HG03139 (cell line): Measurements from ENCODE around the gene UQCR10.
A peak's percentile ranks its signal among the peaks of the same experiment; 100 is the strongest.

Experiments used
- ATAC-seq: cut with Tn5 transposase; IDR thresholded peaks from one replicate; pipeline ENCODE4 v1.9.1; 2021; ENCODE audit not compliant: unreplicated experiment

Gene UQCR10

DNA sequence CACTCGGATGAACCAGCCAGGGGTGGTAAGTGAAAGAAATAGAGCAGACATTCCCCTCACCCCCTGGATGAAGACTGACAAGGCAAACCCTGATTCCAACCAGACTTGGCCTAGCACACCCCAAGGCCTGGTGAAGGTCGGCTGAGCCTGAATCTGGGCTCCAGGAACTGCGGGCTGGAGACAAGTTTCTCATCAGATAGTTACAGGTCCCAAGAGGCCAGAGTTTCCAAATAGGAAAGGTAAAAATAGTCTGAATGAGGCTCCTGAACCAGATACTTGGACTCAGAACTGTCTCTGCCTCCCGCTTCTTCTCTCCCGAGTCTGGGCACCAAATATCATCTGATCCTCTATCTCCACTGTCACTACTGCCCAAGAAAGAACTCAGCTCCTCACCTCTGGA lies 8.2 kb upstream of the UQCR10 start:
- ATAC-seq, result no peak

DNA sequence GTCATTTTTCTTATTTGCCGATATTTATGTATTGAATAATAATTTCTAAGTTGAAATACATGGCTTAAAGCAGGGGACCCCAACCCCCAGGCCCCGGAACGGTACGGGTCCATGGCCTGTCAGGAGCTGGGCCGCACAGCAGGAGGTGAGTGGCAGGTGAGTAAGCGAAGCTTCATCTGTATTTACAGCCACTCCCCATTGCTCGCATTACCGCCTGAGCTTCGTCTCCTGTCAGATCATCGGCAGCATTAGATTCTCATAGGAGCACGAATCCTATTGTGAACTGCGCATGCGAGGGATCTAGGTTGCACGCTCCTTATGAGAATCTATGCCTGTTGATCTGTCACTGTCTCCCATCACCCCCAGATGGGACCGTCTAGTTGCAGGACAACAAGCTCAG lies 4.9 kb upstream of the UQCR10 start:
- ATAC-seq, result no peak

DNA sequence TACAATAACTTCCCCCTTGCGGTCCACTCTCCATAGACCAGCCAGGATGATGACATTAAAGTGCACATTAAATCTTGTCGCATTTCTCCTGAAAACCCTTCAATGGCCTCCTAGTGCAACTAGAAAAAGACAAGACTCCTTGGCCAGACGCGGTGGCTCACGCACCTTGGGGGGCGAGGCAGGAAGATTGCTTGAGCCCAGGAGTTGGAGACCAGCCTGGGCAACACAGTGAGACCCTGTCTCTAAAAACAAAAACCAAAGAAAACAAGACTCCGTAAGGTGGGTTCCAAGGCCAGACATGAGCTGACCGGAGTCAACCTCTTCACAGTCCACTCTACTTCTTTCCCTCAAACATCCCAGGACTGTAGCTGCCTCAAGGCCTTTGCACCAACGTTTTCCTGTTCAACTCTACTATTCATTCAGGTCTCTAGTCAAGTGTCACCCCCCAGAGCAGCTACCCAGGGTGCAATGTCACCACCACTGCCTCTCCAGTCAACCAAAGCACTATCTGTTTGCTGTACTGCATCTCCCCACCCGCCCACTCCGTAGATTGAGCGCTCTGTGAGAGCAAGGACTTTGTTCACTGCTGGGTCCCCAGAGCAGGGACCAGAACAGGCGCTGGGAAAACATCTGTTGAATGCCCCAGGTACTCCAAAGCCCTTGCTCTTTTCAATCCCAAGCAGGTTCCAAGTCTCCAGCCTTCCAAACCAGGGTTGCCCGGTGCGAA lies 1.1 kb upstream of the UQCR10 start:
- peak; percentile 21 for ATAC-seq

DNA sequence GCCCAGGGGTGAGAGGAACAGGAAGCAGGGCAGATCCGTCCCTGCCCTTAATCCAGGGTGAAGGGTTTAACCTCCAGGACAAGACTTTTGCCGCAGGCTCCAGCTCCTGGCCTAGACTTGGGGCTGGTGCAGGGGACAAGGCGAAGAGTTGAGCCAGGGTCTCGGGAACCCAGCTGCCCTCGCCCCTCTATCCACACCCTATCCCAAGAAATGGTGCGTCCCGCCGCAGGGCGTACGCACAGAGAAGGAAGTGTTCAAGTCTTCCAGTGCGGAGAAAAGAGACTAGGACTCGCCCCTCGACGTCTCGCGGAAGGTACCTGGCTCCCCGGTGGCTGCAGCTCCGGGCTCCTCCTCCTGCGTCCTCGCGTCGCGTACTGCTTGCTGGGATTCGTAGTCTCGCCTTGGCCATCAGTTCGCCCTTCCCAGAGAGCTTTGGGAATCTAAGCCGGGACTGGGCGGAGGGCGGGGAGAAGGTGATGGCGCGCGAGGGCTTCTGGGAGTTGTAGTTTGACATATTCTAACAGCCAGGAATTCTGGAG lies 468 bp upstream of the UQCR10 start, which contains the start of gene ZMAT5:
ZMAT5 (minus strand) TSS at position 376 of the 539 bp plus-strand sequence. CDS start 18,463 bp downstream, outside the sequence.
- ATAC-seq, result peak; percentile 82

DNA sequence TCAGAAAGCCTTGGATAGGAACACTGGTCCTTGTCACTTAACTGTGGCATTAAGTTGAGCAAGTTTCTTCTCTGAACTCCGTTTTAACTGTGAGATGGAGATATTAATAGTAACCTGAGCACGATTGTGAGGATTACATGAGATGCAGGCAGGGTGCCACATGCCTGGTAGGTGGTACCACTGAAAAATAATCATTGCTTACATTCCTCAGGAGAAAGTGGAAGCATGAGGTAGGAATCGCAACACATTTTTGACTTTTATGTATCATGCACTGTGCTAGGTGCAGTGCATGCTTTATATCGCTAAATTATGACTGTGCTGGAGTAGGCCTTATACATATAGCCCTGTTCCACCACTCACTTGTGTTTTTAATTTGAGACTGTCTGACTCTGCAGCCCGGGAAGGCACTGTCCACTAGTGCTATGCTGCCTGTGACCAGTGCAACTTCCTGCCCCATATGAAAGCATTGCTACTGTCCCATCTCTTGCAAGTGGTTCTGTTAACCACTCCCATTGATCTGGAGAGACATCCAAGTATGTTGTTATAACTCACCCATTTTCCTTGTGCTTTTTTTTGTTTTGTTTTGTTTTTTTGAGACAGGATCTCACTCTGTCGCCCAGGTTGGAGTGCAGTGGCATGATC lies 1.0 kb downstream of the UQCR10 start:
- ATAC-seq, result no peak

DNA sequence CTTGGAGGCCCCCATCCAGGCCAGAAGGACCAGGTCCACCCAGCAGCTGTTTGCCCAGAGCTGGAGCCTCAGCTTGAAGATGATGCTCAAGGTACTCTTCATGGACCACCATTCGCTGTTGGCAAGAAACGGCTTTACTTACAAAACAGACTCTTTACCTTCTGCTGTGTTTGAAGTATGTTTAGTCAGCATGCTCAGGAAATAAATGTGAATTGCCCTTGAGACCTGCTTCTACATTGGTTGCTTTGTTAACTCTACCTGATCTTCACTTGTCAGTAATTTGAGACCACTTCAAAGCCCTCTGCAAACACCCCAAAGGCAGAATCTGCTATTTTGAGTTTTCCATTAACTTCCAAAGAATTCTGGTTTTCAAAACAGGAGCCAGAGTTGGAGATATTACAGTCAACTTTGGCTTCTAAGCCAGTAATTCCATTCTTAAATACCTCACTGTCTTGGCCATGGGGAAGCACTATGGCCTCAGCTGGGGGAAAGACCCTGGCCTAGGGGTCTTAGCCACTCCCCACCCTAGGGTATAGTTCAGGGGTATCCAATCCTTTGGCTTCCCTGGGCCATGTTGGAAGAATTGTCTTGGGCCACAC lies 2.7 kb downstream of the UQCR10 start:
- no peak for ATAC-seq

DNA sequence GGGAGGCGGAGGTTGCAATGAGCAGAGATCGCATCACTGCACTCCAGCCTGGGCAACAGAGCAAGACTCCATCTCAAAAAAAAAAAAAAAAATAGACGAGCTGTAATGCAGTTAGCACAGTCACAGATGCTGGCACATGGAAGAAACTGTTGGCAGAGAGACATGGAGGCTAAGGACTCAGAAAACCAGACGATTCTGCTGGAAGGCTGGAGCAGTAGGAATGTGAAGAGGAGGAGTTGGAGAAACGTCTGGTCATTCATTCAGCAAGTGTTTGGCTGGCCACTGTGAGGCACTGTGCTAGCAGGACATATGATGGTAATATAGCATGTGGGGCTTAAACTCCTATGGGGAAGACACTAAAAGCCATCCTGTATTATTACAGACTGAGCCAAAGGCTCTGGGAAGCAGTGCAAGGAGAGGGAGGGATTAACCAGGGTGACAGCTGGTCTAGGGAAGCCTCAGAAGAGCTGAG lies 5.0 kb downstream of the UQCR10 start:
- ATAC-seq, result no peak

DNA sequence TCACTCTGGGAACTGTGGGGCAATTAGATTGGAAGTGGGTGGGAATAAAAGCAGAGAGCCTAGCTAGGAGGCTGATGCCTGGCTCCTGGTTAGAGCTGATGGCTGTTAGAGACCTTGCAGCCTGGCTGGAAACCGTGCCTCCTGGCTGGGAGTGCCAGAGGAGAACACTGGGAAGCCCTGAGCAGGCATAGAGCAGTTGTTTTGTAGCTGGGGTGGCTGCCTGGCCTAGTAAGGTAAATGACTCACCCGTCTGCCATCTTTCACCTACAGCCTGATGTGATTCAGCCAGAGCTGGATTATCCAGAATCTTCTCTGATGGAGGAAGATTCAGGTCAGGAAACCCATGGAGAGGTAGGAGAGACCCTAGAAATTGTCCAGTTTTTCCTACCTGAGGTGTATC lies 6.1 kb downstream of the UQCR10 start:
- ATAC-seq, result no peak

DNA sequence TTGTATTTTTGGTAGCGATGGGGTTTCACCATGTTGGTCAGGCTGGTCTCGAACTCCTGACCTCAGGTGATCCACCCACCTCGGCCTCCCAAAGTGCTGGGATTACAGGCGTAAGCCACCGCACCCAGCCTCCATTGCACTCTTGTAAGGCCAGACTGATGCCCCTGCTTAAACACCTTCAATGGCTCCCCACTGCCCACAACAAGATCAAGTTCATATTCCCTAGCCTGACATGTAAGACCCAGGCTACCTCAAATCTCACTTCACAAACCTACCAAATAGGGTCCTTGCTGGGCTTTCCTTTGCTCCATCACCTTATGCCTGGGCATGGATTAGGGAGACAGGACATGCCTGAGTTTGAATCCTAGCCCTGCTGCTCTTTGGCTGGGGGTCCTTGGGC lies 13.1 kb downstream of the UQCR10 start:
- no peak for ATAC-seq

DNA sequence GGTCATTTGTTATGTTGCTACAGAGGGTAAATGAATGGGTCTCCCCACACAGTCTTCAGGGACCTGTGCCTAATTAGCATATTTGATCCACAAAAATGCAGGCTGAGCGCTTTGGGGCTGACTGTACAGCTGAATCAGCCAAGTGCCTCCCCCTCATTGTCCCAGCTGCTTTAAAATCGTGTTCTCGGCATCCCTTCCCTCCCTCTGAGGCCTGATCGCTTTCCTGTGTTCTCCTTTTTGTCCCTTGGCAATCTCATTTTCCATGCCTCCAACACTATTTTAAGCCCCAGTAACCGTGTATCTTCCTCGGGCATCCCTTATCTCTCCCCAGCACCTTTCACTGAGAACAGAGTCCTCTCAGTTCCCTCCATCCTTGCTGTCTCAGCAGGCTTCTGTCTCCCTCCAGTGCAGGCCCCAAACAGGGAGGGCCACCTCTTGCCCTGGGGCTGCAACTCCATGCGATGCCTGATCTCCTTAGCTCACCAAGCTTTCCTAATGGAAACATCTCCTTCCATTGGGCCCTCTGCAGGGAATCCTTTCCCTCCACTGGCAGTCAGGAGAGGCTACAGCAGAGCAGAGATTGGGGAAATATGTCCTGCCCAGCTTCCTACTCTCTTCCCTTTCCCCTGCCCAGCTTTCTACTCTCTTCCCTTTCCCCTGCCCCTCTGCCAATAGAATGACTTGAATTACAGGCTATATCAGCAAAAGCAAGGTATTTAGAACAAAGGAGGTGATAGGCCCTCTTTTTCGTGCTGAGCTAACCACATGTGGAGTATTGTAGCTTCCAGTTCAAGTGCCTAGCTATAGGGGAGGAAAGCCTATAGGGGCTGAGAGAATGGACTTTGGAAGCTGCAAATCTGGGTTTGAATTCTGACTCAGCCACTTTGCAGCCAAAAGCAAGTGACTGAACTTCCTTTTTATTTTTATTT lies 13.8 kb downstream of the UQCR10 start:
- ATAC-seq, result no peak

DNA sequence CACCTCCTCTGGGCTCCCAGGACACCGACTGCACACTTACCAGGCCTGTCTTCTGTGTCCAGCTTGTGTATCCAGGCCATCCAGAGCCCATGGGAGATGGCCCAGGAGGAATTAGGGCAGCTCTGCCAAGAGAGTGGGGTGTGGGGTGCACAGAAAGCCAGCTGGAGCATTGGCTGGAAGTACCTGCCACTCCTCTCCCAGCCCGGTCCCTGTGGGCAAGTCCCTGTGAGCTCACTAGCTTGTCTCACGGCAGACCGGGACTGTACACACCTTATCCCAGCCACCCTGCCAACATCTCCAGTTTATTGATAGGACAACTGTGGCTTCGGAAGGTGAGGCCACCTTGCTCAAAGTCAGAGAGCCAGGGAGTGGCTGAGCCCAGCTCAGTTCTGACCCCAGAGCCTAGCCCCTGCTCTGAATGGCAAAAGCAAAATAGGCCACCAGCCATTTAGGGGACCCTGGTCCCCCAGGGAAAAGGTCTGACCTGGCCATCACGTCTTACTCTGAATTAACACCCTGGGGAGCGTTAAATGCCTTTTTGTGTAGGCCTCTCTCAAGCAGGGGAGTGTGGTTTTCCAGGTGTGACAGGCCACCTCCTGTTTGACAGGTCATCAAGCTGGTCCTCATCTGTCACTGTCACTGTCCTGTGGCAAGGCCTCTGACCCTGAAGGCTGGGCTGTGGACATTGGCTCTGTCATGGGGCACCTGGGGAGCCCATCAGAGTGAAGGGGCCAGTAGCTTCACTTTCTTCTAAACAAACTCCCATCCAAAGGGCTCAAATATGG lies 15.1 kb downstream of the UQCR10 start:
- no peak for ATAC-seq

DNA sequence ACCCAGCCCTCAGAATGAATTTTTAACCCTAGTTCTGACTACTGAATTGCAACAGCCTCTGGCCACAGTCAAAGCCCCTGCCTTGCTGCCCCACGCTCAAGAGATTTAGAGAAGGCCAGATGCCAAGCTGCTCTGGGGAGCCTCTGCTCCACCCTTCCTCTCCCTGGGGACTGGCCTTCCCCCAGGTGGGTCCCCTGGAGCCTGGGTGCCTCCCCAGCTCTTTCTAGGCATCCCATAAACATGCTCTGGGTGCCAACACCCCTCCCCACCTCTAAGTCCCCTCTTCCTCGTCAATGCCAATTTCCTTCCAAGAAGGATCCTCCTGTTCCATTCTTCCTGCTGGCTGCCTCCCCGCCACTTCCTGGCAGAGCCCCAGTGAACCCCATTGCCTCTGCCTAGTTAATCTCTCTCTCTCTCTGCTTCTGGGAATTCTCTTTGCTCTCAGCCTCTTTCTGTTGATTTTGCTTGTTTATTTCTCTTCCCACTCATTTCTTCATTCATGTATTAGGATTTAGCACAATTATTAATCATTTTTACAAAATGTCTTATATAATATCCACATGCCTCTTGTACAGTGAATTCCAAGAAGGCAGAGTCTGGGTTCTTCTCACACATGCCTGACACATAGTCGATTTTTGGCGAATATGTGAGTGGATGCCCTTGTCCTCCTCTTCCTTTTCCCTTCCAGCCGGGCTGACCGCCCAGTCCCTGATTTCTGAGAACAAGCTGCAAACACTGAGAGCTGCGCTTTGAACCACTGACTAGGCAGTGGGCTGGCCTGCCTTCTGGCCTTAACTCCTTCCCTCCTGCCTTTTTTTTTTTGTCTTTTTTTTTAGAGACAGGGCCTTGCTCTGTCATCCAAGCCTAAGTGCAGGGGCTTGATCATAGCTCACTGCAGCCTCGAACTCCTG lies 17.5 kb downstream of the UQCR10 start:
- no peak for ATAC-seq

DNA sequence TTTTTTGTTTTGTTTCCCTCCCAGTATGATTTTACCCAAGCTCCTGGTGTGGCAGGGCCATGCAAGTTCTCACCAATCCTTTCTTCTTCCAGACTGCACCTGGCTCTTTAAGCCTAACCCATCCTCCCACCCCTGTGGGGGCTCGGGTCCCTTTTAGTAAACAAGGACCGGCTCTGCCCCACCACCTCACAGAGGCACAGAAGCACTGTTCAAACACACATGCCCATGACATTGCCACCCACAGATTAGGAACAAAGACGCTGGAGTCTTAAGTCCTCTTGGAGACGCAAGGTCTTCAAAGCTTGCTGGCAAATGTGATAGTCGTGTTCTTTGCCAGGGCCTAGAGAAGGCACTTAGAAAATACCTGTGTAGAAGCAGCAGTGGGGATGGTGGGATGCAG lies 18.9 kb downstream of the UQCR10 start:
- ATAC-seq, result no peak

DNA sequence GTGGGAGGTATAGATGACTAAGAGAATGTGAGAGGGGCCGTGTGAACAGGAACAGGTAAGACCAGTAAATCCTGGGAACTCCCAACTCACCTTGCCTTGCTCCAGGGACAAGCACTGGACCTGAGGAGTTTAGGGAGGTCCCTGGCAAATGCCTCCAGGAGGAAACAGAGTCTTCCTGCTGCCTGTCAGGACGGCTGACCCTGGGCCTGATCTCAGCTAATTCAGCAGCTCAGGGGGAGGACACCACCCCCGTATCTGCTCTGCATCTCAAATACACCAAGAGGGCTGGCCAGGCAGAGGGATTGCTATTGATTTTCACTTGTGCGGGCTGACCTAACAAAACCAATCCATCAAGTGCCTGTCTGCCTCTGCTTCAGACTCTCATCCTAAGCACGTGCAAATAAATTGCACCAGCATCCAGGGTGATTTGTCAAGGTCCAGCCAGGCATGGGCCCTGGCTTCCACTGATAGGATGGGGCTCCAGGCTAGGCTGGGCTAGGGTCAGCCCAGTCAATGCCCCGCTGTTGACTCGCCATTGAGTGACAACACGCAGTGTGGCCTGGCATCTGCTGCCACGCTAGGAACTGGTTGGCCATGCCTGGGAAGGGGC lies 20.3 kb downstream of the UQCR10 start:
- no peak for ATAC-seq

DNA sequence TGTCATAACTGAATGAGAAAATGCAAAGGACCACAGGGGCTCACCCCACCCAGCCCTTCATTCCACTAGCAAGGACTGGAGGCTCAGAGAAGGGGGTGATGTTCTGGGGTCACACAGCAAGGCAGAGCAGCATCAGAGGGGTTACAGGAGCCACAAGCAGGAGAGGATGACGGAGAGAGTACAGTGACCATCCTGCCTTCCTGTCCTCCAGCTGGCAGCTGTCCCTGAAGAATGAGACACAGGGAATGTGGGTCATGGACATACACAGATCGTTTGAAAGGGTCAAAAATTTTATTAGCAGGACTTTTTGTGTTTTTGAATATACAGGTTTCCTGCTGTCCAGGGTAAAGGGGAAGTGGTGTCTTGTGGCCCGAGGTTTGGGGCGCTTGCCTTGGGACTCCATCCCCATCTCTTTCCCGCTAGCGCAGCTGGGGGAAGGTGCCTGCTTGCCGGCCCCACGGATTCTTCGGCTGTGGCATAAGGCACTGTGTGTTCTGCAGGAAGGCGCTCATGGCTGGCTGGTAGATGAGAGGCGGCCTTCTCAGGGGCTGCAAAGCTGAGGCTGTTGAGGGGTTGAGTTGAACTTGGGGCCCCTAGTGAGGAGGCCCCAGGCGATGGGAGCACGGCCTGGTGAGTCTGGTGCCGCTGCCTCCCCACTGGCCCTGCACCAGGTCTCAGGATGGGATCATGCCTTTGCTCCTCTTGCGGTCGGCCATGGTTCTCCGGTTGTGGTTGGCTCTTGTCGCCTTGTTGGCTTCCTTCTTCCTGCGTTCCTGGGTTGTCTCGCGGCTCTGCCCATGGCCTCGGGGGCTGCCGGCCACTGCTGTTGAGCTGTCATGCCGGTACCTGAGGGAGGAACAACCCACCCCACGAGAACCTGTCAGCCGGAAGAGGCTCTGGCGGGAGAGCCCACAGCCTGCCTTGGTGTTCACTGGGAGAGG lies 21.4 kb downstream of the UQCR10 start:
- ATAC-seq, result no peak

DNA sequence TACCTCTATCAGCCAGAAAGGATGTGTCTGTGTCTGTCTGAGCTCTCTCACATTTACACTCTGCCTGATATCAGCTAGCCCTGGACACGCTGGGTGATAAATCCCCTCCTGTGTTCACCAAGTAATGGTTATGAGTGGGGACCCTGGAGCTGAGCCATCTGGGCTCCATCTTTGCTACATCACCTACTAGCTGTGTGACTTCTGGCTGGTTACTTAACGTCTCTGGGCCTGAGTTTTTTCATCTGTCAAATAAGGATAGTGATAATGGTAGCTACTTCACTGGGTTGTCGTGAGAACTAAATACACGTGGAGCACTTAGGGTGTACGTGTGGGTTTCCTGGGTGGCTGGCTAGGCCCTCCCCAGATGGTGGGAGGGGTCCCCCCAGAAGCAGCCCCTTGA lies 22.9 kb downstream of the UQCR10 start:
- no peak for ATAC-seq

DNA sequence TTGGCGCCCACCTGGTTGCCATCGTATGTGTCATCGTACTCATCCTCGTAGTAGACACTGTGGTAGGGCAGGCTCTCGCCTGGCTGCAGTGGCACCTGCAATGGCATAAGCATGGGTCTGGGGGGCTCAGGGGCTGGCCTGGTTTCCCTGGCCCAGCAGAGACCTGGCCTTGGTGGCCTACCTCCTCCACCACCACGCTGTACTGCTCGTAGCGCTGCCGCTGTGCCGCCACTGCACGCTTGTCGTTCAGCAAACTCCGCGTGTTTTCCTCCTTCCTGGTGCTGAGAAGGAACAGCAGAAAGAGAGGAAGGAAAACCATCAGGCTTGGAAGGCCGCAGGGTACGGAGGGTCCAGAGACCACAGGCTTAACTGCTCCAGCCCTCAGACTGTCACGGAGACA lies 26.2 kb downstream of the UQCR10 start:
- no peak for ATAC-seq

DNA sequence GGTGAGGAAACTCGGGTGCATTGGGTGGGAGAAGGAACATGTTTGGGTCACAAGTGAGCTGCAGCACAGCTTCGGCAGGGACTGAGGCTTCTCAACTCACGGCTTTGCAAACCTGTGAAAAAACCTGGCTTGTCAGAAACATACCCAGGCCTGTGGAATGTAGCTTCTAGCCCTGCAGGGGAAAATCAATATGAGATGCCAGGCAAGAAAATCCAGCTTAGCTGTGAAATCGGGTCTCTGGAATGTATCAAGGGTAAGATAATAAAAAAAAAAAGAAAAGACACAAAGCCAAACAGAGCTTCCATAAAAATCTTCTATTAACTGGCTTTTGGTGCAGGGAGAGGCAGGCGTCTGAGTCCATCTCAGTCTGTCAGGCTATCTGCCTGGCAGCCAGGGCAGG lies 28.5 kb downstream of the UQCR10 start:
- ATAC-seq, result no peak
